ENCODE results near the gene MFN1.

MFN1 gene

GRCh38 chr3:179322286-179323196 lies 25.0 kb upstream of the MFN1 start, which contains the start of gene ZNF639:
Gene ZNF639, plus strand, starts transcription at chr3:179323031. Its CDS starts 5,263 bp downstream, at chr3:179328294.
- H3K4me3 ChIP-seq (replicated peaks; ENCODE audit: low read depth, low read length) = peak within 1 kb of the TSS; percentile 60
- DNase-seq (ENCODE audit: extremely low read depth, low read depth) = no peak
- peak; percentile 65 for TF ChIP-seq CTCF (IDR thresholded peaks at IDR 0.05; ENCODE audit: low read depth, low read length, missing control alignments)

GRCh38 chr3:179323197-179324110 lies 24.1 kb upstream of the MFN1 start:
- peak overlapping the region; percentile 60 for H3K4me3 ChIP-seq (replicated peaks; ENCODE audit: low read depth, low read length)
- DNase-seq (ENCODE audit: extremely low read depth, low read depth) = no peak
- TF ChIP-seq CTCF (IDR thresholded peaks at IDR 0.05; ENCODE audit: low read depth, low read length, missing control alignments) = no peak

- no peak for TF ChIP-seq CTCF (IDR thresholded peaks at IDR 0.05; ENCODE audit: low read depth, low read length, missing control alignments)
- H3K4me3 ChIP-seq (replicated peaks; ENCODE audit: low read depth, low read length) = peak overlapping the region; percentile 60
- DNase-seq (ENCODE audit: extremely low read depth, low read depth) = no peak
Observed at GRCh38 chr3:179324270-179324754, 23.2 kb upstream of the MFN1 start.

- no peak for DNase-seq (ENCODE audit: extremely low read depth, low read depth)
- H3K4me3 ChIP-seq (replicated peaks; ENCODE audit: low read depth, low read length) = no peak overlapping the region
- no peak for TF ChIP-seq CTCF (IDR thresholded peaks at IDR 0.05; ENCODE audit: low read depth, low read length, missing control alignments)
Observed at GRCh38 chr3:179330438-179330837, 17.1 kb upstream of the MFN1 start.

- no peak for TF ChIP-seq CTCF (IDR thresholded peaks at IDR 0.05; ENCODE audit: low read depth, low read length, missing control alignments)
- no peak overlapping the region for H3K4me3 ChIP-seq (replicated peaks; ENCODE audit: low read depth, low read length)
- no peak for DNase-seq (ENCODE audit: extremely low read depth, low read depth)
Observed at GRCh38 chr3:179332240-179332639, 15.3 kb upstream of the MFN1 start.

GRCh38 chr3:179333084-179333483 lies 14.4 kb upstream of the MFN1 start:
- no peak for DNase-seq (ENCODE audit: extremely low read depth, low read depth)
- no peak for TF ChIP-seq CTCF (IDR thresholded peaks at IDR 0.05; ENCODE audit: low read depth, low read length, missing control alignments)
- no peak overlapping the region for H3K4me3 ChIP-seq (replicated peaks; ENCODE audit: low read depth, low read length)
